Mucosa of rectum (tissue), 2 donors: ENCODE measurements around the gene WBP1L.
"Not testable (repeated sequence)": the region's sequence is repeated elsewhere in the genome, so short reads cannot be mapped to it uniquely, and the experiment has no call there.

Experiments
- H3K27ac ChIP-seq, 2 donors: one replicate each; pipeline ENCODE4 v1.7.0; 2013; ENCODE audit warnings: inconsistent platforms in 2 of 2, low read depth in 2 of 2, low read length in 2 of 2
- H3K27me3 ChIP-seq, 2 donors: one replicate each; pipeline ENCODE4 v1.7.0; 2013; ENCODE audit warnings: low read length in 2 of 2; ENCODE audit not compliant: control insufficient read depth in 2 of 2, insufficient read depth in 2 of 2
- H3K36me3 ChIP-seq, 2 donors: one replicate each; pipeline ENCODE4 v1.7.0; 2013; ENCODE audit warnings: low read length in 2 of 2; ENCODE audit not compliant: control insufficient read depth in 2 of 2, insufficient read depth in 2 of 2
- H3K4me1 ChIP-seq, 2 donors: one replicate each; pipeline ENCODE4 v1.7.0; 2013; ENCODE audit warnings: low read length in 2 of 2, mild to moderate bottlenecking in 1 of 2; ENCODE audit not compliant: control insufficient read depth in 2 of 2, insufficient read depth in 2 of 2
- H3K4me3 ChIP-seq, 2 donors: one replicate each; pipeline ENCODE4 v1.7.0; 2013; ENCODE audit warnings: low read length in 2 of 2
- H3K9ac ChIP-seq, 2 donors: one replicate each; pipeline ENCODE4 v1.7.0; 2013; ENCODE audit warnings: low read length in 2 of 2, low read depth in 1 of 2, mild to moderate bottlenecking in 1 of 2
- H3K9me3 ChIP-seq, 2 donors: one replicate each; pipeline ENCODE4 v1.7.0; 2013; ENCODE audit warnings: low read length in 2 of 2; ENCODE audit not compliant: control insufficient read depth in 2 of 2
- donor health status: healthy.
- donor health status: Normal muscosa, but diverticular disease.

The WBP1L gene

DNA sequence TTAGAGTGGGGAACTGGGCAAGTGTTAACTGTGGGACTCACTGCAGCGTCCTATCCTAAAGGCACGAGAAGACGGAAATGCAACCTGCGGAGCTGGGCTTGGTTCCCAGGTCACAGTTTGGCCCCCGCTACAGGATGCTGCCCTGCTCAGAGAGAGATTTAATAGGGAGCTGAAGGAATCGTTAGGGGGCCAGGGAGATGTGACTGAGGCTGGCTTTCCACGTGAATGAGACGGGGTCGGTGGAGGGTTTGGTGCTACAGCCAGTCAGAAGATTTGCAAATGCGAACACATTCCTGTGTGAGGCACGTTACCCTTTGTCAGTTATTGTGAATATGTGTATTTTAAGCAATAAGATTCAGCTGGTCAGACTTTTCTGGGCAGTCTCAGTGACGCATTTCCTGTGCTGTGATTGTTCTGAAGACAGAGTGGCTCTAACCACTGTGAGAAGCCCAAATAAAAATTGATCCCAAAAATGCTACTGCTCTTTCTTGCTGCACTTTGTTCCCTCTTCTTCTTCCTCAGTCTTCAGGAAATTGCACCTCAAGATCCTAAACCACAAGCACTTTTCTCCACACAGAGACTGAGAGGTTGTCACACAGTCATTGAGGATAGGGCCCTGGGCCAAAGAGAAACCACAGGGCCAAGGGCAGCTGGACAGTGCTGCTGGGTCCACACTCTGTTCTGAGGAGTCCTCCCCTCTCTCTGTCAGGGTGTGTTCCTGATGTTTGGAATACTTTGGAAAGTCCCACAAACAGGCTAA is 72.2 kb downstream of the WBP1L start:
- peak overlapping the region; percentile 67 to 79 for H3K27ac ChIP-seq
- peaks cover 18 to 21% of the 10 kb centered on the region in 2 donors for H3K4me1 ChIP-seq
- no peaks in the 10 kb centered on the region for H3K27me3 ChIP-seq
- no peaks in the 10 kb centered on the region for H3K9me3 ChIP-seq
- peaks cover 36 to 43% of the 10 kb centered on the region in 2 donors for H3K36me3 ChIP-seq
- H3K4me3 ChIP-seq: no peak overlapping the region
- peak overlapping the region; percentile 17 to 49 for H3K9ac ChIP-seq

DNA sequence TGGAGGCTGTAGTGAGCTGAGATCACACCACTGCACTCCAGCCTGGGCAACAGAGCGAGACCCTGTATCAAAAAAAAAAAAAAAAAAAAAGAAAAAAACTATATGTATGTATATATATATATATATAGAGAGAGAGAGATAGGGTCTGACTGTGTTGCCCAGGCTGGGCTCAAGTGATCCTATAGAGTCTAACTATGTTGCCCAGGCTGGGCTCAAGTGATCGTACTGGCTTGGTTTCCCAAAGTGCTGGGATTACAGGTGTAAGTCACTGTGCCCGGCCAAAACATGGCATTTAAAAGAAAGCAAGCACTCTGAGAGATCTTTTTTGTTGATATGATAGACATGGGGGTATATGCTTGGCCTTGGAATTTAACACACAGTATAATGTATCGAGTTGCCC is 73.4 kb downstream of the WBP1L start:
- H3K4me1 ChIP-seq: peaks cover 18 to 21% of the 10 kb centered on the region in 2 donors
- H3K36me3 ChIP-seq: peaks cover 24 to 32% of the 10 kb centered on the region in 2 donors
- no peak overlapping the region for H3K27ac ChIP-seq
- H3K9ac ChIP-seq: no peak overlapping the region
- no peak overlapping the region for H3K4me3 ChIP-seq
- no peaks in the 10 kb centered on the region for H3K9me3 ChIP-seq
- H3K27me3 ChIP-seq: no peaks in the 10 kb centered on the region

DNA sequence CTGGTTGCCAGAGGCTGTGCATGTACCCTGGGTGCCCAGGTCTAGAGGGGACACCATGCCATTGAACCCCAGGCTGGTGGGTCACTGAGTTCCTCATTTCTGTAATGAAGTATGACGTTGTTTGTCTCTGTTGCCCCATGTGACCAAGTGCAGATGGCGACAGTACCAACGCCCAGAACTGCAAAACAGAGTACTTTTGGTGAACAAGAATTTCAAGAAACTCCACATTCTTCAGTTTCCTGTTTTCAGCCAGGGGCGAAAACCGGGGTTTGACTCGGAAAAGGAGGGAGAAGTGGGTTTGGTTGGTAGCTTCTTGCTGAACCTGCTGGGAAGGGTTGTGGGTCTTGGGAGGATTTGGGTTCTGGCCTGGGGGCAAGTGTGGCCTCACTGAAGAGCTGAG is 75.3 kb downstream of the WBP1L start:
- Histone ChIP-seq H3K36me3 (peaks cover 5 to 13% of the 10 kb centered on the region in 2 donors), H3K27me3 (no peaks in the 10 kb centered on the region), H3K4me3 (no peak overlapping the region), H3K9me3 (no peaks in the 10 kb centered on the region), H3K27ac (no peak overlapping the region), H3K9ac (no peak overlapping the region), H3K4me1 (peaks cover 11 to 16% of the 10 kb centered on the region in 2 donors)

DNA sequence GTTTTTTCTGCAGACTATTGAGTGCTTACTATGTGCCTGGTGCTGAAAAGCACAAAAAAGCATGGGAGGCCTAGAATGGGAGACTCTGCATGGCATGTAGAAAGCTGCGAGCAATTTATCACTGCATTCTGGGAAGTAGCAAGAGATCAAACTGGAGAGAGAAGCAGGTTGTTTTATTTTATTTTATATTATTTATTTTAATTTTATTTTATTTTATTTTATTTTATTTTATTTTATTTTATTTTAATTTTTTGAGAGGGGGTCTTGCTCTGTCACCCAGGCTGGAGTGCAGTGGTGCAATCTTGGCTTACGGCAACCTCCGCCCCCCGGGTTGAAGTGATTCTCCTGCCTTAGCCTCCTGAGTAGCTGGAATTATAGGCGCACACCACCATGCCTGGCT is 76.3 kb downstream of the WBP1L start:
- not testable (repeated sequence) for H3K4me3 ChIP-seq, H3K9ac ChIP-seq, H3K27ac ChIP-seq, H3K4me1 ChIP-seq, H3K27me3 ChIP-seq, H3K9me3 ChIP-seq
- H3K36me3 ChIP-seq: peaks cover 2 to 10% of the 10 kb centered on the region in 2 donors

DNA sequence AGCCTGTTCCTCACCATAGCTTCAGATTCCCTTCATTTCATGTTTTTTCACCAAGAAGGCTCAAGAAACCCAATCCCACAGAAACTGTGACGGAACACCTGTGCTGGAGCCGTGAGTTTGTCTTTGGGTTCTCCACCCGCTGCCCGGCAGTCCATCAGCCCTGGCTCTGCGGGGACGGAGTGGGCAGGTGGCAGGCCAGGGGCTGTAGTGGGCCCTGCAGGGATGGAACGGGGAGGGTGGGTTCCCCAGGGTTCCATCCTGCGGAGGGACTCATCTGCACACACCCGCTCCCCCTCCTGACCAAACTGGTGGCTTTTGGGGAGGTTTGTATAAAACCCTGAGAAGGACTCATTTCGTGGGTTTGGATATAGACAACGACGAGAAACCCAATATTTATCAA is 78.5 kb downstream of the WBP1L start:
- Histone ChIP-seq H3K4me1 (no peaks in the 10 kb centered on the region), H3K27me3 (no peaks in the 10 kb centered on the region), H3K9me3 (no peaks in the 10 kb centered on the region), H3K27ac (no peak overlapping the region), H3K4me3 (no peak overlapping the region), H3K9ac (no peak overlapping the region), H3K36me3 (no peaks in the 10 kb centered on the region)

DNA sequence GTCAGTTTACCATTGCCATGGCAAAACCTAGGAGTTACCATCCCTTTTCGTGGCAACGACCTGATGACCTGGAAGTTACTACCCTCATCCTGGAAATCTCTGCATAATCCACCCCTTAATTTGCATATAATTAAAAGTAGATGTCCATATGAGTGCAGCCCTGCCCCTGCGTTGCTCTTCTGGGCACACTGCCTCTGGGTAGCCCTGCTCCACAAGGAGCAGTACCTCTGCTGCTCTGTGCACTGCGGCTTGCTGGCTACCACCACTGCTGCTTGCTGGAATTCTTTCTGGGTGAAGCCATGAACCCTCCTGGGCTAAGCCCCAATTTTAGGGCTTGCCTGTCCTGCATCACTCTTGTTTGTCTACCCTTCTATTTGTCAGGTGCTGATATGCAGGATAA is 80.9 kb downstream of the WBP1L start:
- H3K9ac ChIP-seq: no peak overlapping the region
- H3K4me1 ChIP-seq: no peaks in the 10 kb centered on the region
- H3K4me3 ChIP-seq: no peak overlapping the region
- H3K9me3 ChIP-seq: no peaks in the 10 kb centered on the region
- no peaks in the 10 kb centered on the region for H3K36me3 ChIP-seq
- H3K27ac ChIP-seq: no peak overlapping the region
- no peaks in the 10 kb centered on the region for H3K27me3 ChIP-seq

DNA sequence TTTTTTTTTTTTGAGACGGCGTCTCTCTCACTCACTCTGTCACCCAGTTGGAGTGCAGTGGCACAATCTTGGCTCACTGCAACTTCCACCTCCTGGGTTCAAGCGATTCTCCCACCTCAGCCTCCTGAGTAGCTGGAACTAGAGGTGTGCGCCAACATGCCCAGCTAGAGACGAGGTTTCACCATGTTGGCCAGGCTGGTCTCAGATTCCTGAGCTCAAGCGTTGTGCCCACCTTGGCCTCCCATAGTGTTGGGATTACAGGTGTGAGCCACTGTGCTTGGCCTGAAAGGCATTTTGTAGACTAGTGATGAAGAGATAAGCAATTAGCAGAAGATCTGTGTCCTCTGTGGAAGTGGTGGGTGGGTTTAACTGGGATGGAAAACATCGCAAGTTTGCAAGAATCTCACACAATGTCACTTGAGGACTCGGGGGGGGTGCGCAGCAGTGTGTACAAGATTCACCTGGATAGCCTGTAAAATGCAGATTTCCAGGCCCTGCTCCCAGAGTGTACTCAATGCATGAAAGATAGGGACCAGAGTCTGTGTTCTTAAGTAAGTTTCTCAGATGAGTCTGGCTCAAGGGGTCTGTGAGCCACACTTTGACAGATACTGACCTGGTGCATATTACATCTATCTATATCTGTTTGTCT is 82.5 kb downstream of the WBP1L start:
- H3K36me3 ChIP-seq: no peaks in the 10 kb centered on the region
- H3K27ac ChIP-seq: no peak overlapping the region
- no peaks in the 10 kb centered on the region for H3K4me1 ChIP-seq
- no peaks in the 10 kb centered on the region for H3K27me3 ChIP-seq
- no peaks in the 10 kb centered on the region for H3K9me3 ChIP-seq
- H3K9ac ChIP-seq: no peak overlapping the region
- no peak overlapping the region for H3K4me3 ChIP-seq

DNA sequence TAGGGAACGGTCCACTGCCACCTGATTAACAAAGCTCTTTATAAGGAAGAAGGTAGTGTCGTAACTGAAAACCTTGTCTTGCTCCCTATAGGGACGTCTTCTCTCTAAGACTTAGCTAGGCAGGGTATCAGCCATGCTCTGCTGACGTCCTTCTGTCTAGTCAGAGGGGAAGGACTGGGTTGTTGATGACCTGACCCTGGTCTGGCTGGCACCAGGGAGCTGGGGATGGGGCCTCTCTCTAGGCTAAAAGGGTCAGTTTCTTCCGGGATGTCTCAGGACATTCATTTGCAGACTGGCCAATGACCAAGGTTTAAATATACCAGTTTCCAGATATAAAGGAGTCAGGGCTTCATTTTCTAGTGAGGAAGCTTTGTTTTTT is 83.8 kb downstream of the WBP1L start:
- Histone ChIP-seq H3K36me3 (no peaks in the 10 kb centered on the region), H3K9ac (no peak overlapping the region), H3K27me3 (no peaks in the 10 kb centered on the region), H3K9me3 (no peaks in the 10 kb centered on the region), H3K27ac (no peak overlapping the region), H3K4me3 (no peak overlapping the region), H3K4me1 (no peaks in the 10 kb centered on the region)

DNA sequence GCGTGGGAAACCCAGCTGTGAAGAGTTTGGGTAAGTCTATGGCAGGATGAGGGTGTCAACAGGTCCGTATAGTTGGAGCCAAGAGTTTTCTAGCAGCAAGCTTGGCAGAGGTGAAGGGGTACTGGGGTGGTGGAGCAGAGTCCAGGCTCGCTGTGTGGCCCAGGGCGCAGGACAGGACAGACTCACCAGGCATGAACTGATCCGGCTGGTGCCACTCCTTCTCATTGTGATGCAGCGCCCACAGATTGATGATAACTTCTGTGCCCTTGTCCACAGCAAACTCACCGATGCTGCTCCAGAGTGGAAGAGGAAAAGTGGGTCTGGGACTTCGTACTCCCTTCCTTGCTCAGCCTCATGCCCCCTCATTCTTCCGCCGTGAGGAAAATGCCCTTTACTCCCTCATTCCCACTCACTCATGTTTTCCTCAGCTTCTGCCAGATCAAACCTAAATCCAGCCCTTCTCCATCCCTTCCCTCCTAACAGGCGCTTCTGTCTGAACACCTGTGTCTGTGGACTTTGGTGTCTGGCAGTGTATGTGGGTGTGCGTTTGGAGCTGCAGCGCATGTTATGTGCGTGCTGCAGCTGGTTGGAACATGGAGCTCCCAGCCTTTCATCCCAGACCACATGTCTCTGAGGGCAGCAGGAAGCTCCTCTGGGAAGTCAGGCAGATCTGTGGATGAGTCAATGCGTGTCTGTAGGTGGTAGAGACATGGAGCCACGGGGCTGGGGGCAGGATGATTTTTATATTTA is 87.7 kb downstream of the WBP1L start:
- Histone ChIP-seq H3K9me3 (no peaks in the 10 kb centered on the region), H3K27me3 (no peaks in the 10 kb centered on the region), H3K9ac (no peak overlapping the region), H3K4me1 (peaks cover 0 to 8% of the 10 kb centered on the region in 2 donors), H3K36me3 (no peaks in the 10 kb centered on the region), H3K27ac (no peak overlapping the region), H3K4me3 (no peak overlapping the region)

DNA sequence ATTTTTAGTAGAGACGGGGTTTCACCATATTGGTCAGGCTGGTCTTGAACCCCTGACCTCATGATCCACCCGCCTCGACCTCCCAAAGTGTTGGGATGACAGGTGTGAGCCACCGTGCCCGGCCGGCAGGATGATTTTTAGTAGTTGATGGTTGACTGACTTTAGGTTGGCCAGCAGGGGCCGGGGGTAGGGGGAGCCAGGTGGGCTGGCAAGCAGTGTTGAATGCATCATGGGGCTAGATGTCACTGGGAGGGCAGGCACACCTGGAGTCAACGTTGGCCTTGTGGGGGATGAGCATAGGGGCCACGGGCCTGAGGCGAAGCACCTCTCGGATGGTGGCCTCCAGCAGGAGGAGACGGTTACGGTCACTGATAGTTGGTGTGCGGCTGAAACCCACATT is 88.5 kb downstream of the WBP1L start:
- Histone ChIP-seq H3K4me3 (no peak overlapping the region), H3K9ac (no peak overlapping the region), H3K27ac (no peak overlapping the region), H3K27me3 (no peaks in the 10 kb centered on the region), H3K4me1 (peaks cover 0 to 8% of the 10 kb centered on the region in 2 donors), H3K36me3 (no peaks in the 10 kb centered on the region), H3K9me3 (no peaks in the 10 kb centered on the region)
